ENCODE measurements around the gene GABRR2. TPM values are rescaled to one million over a fixed set of nuclear protein-coding genes. Genes with fewer than 3 reads are reported as not detected.

Gene GABRR2
- total and polyA plus RNA-seq, 11 donors = 0.20 to 1.1 (median 0.31) TPM

- ATAC-seq (no peak), DNase-seq (no peak)
- intact Hi-C loops (cut with DNase I) = loop anchor here in 1 of 10 donors (10.0 kb wide), 1 partner anchor 235 kb away; no protein-coding TSS in a partner anchor
Observed at GRCh38 chr6:89359561-89359960, 44.5 kb upstream of the GABRR2 start.

DNA sequence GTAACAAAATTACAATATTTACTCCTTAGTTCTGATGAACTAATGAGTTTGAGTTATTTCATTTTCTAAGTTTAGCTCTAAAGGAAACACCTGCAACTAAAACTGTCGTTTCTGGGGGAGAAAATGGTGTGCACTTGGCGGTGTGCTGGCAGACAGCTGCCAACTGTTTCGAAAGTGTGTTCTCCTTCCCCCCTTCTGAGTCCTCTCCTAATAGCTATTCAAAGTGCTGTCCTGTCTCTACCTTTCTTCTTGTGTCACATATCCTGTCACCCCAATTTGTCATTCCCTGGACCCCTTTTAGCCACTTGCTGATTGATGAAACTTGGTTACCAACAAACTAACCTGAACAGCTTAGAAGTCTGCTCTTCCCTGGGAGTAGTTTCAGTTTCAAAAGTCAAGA, 42.3 kb upstream of the GABRR2 start:
- Histone ChIP-seq H3K4me3 (peak overlapping the region in 8 of 12 donors; percentile 14 to 33 (median 26)), H3K27ac (peak overlapping the region in 5 of 12 donors; percentile 14 to 52 (median 24)), H3K27me3 (no peaks in the 10 kb centered on the region), H3K9me3 (no peaks in the 10 kb centered on the region), H3K36me3 (no peaks in the 10 kb centered on the region), H3K4me1 (peaks cover 0 to 28% (median 2%) of the 10 kb centered on the region in 12 donors)
- DNase-seq (no peak), ATAC-seq (no peak)
- intact Hi-C loops (cut with DNase I) = loop anchor here in 1 of 10 donors (10.0 kb wide), 1 partner anchor 233 kb away; no protein-coding TSS in a partner anchor
- TF ChIP-seq POLR2A (IDR thresholded peaks at IDR 0.05) (no peak), CTCF (IDR thresholded peaks at IDR 0.05) (no peak)
- WGBS, 4 donors = 33 to 46% (median 44%) methylated on average over 3 of the region's 3 CpGs

More at GRCh38 chr6:89359561-89359960, 44.5 kb upstream of the GABRR2 start:
- TF ChIP-seq CTCF (IDR thresholded peaks at IDR 0.05) = no peak
- TF ChIP-seq POLR2A (IDR thresholded peaks at IDR 0.05) = no peak
- Histone ChIP-seq H3K4me1 (peaks cover 0 to 25% (median 0%) of the 10 kb centered on the region in 12 donors), H3K4me3 (no peak overlapping the region), H3K9me3 (no peaks in the 10 kb centered on the region), H3K27me3 (no peaks in the 10 kb centered on the region), H3K36me3 (no peaks in the 10 kb centered on the region), H3K27ac (no peak overlapping the region)
- 18 to 43% (median 21%) methylated on average over 1 of the region's 1 CpG for WGBS, 4 donors

- TF ChIP-seq POLR2A (IDR thresholded peaks at IDR 0.05) = no peak
- TF ChIP-seq CTCF (IDR thresholded peaks at IDR 0.05) = no peak
- ATAC-seq (no peak), DNase-seq (no peak)
- 48 to 70% (median 58%) methylated on average over 1 of the region's 1 CpG for WGBS, 4 donors
- Histone ChIP-seq H3K9me3 (no peaks in the 10 kb centered on the region), H3K36me3 (no peaks in the 10 kb centered on the region), H3K27ac (peak overlapping the region in 3 of 12 donors; percentile 14 to 40 (median 16)), H3K27me3 (no peaks in the 10 kb centered on the region), H3K4me3 (peak overlapping the region in 2 of 12 donors; percentile 27 to 32), H3K4me1 (peaks cover 0 to 30% (median 2%) of the 10 kb centered on the region in 12 donors)
- intact Hi-C loops (cut with DNase I) = loop anchor here in 1 of 10 donors (10.0 kb wide), 1 partner anchor 232 kb away; no protein-coding TSS in a partner anchor
Observed at GRCh38 chr6:89356642-89357170, 41.6 kb upstream of the GABRR2 start.

GRCh38 chr6:89355511-89356194, 40.6 kb upstream of the GABRR2 start:
- 90 to 97% (median 96%) methylated on average over 2 of the region's 2 CpGs for WGBS, 4 donors
- TF ChIP-seq POLR2A (IDR thresholded peaks at IDR 0.05) = no peak
- no peak for TF ChIP-seq CTCF (IDR thresholded peaks at IDR 0.05)
- Histone ChIP-seq H3K27ac (no peak overlapping the region), H3K36me3 (no peaks in the 10 kb centered on the region), H3K9me3 (no peaks in the 10 kb centered on the region), H3K27me3 (no peaks in the 10 kb centered on the region), H3K4me1 (peaks cover 0 to 35% (median 7%) of the 10 kb centered on the region in 12 donors), H3K4me3 (no peak overlapping the region)
- no peak for ATAC-seq
- intact Hi-C loops (cut with DNase I) = loop anchor here in 1 of 10 donors (10.0 kb wide), 1 partner anchor 231 kb away; no protein-coding TSS in a partner anchor
- DNase-seq = no peak
